Islet of Langerhans (tissue), 1 donor: ENCODE measurements around the gene AGO3.

ENCODE experiments used
- FAIRE-seq: peaks from one replicate; lab custom pipeline; 2011; peaks lifted over from hg19 to GRCh38; lab: Jason Lieb, UNC

The AGO3 gene

DNA sequence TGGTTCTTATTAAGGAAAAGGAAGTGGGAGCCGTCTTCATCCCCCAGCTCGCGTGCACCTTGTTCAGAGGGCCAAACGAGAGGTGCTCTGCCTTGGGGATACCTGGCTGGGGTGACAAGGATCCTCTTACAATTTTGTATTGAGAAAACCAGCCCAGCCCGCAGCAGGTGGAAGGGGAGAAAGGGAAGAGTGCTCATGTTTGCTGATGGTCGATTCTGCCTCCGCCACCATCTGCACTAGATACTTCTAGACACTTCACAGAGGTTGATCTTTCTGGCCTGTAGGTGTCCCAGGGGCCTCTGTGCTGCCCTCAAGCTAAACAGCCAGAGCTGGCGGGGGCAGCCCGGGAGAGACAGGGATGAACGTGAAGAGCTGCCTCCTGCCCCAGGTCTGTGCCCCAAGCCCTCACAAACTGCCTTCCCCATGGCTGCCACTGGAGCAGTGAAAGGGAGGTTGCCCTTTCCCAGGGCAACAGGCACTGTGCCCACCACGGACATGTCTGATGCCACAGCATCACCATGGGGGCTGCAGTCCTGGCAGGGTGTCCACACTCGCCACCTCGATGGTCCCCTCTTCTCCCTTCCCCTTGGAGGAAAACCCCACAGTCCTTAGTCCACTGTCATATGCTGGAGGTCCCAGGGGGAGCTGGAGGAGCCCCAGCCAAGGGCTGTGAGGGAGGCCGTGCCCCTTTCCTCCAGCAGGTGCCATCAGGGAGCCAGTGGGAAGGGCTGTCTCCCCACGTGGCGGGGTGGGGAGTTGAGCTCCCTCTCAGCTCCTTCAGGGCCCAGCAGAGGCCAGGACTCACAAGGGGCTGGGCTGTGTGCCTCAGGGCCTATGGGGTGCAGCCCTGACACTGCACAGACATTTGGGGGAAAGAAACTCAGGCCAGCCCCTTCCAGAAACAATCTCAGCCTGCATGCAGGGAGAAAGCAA is 165.9 kb downstream of the AGO3 start:
- no peak for FAIRE-seq

DNA sequence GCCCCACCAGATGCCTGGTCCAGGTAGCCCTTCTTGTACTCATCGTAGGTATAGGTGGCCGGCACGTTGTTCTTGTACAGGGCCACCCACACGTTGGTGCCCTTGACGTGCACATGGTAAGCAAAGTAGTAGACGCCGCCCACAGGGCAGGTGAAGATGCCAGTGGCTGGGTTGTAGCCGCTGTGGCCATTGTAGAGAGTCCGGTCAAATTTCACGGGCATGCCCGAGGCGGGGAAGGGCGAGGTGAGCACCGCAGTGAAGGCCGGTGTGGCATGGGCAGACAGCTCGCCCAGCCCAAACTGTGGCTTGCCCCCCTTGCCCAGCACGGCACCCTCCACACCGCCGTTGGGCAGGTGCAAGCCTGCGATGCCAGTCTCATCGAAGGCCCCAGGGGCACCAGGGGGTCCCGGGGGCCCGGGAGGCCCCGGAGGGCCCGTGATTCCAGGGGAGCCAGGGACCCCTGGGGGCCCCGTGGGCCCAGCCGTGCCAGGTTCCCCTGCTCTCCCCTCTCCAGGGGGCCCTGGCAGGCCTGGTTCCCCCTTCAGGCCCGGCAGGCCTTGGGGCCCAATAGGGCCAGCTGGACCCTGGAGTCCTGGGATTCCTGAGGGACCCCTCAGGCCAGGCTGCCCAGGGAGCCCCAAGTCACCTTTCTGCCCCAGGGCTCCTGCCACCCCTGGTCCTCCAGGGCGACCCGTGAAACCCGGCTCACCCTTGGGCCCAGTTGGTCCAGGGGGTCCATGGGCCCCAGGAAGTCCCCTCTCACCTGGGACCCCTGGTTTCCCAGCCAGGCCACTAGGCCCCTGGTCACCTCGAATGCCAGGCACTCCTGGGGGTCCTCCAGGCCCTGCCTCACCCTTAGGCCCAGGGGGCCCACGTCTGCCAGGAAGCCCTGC is 167.0 kb downstream of the AGO3 start:
- FAIRE-seq: no peak

DNA sequence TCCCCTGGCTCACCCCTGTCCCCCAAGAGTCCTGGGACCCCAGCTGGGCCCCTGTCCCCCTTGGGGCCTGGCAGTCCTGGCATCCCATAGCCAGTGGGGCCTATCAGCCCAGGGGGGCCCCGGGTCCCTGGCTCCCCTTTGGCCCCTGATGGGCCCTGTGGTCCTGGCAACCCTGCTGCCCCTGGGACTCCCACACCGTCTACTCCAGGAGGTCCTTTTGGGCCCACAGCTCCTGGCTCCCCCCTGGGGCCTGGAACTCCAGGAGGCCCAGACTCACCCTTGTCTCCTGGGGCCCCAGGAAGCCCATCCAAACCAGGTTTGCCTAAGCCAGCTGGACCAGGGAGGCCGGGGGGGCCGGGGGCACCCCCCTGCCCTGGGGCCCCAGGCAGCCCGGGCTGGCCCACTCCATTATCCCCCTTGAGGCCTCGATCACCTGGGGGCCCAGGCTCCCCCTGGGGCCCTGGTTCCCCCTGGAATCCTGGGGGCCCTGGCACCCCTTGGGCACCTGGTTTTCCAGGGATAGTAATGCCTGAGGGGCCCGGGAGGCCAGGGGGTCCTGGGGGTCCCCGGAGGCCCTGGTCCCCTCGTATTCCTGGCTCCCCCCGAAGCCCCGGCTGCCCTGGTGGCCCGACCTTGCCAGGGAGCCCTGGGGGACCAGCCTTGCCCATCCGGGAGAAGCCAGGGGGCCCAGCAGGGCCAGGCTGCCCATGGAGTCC is 167.9 kb downstream of the AGO3 start:
- no peak for FAIRE-seq

DNA sequence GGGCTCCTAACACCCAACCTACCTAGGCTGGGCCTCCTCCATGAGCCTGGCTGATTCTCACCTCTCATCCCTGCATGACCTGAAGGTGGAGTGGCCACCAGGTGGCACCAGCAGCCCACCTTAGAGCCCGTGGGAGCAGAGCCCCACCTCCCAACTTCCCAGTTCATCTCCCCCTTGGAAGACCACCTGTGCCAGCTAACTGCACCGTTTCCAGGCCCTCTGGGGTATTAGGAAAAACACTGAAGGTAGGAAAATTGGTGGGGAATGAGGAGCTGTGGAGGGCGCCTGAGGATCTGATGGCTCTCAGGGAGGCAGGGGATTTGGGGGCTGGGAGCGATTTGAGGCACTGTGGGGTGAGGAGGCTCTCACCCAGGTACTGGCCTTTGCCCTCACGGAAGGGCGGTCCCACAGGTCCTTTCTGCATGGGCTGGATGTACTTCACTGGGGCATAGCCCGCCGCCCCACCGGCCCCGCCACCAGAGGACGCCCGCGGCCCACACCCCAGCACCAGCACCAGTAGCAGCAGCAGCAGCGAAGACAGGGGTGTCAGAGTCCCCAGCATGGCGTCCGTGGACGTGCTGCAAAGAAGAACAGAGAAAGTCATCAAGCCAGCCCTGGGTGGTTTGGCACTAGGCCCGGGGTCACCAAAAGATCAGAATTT is 168.9 kb downstream of the AGO3 start:
- FAIRE-seq: no peak

DNA sequence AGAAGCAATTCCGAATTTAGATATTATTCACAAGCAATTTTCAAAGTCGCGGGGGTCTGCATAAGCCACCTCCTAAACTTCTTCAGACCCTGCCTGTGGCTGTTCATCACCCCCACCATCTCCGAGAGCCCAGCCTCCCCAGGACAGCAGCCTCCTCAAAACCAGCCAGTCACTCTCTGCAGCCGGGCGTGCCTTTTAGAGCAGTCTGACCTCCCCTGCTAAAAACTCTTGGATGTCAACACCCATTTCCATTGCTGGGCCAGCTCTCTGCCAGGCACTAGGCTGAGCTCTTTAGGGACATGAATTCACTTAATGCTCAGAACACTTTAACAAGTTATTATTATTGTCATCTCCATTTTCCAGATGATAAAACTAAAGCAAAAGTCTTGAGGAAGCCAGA is 169.5 kb downstream of the AGO3 start:
- no peak for FAIRE-seq

- FAIRE-seq: no peak
Observed at GRCh38 chr1:36101546-36101945, 170.6 kb downstream of the AGO3 start.

DNA sequence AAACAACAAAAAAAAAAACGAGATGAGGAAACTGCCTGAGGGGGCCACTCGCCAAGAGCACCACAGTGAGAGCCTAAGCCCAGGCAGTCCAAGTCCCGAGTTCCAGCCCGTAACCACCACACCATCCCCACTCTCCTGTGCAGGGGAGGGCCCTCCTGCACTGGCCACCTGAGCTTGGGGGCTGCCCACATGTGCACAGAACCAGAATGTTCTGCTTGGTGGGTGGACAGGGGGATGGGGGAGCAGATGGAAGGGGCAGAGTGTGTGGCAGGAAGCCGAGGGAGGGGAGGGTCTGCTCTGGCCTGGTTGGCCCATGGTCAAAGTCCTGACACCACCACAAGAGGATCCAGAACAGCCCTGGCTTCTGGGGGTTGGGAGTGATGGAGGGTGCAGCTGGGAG is 175.4 kb downstream of the AGO3 start:
- no peak for FAIRE-seq

GRCh38 chr1:36107394-36107793 is 176.5 kb downstream of the AGO3 start:
- FAIRE-seq: no peak

DNA sequence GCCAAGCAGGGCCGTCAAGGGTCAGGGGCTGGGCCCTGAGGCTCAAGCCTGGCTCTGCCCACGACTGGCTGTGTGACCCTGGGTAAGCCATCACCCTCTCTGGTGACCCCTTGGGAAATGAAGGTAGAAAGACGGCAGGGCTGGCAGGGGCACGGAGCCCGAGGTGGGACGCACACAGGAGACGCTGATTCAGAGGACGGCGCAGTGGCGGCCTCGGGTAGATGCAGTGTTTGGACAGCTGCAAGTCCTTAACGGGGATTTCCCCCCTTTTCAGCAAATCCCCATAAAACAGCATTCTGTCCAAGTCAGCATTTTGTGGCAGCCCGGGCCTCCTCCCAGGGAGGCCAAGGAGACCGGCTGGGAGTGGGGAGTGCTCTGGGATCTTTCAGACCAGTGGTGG is 177.4 kb downstream of the AGO3 start:
- no peak for FAIRE-seq

DNA sequence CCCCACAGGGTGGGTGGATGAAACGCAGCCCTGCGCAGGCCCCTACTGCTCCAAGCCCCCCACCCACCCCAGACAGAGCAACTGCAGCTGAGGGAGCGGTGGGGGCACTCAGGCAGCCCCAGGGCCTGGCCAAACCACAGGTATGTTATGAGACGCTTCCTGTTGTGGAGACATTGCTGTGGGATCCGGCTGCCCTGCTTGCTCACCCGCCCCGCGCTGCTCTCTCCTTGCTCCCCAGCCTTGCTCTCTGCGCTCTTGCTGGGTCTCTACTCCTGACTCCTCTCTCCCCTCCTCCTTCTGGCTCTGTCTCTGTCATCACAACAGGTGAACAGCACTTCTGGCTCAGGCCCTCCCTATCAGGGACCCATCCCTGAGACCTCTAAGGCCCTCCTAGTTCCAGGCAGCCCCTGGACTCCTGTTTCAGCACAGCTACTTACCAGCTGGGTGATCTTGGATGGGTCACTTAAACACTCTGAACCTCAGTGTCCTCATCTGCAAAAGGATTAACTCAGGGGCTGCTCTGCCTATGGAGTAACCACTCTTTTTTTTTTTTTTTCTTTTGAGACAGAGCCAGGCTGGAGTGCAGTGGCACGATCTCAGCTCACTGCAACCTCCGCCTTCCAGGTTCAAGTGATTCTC is 178.3 kb downstream of the AGO3 start:
- no peak for FAIRE-seq

- FAIRE-seq: no peak
Observed at GRCh38 chr1:36111151-36111550, 180.2 kb downstream of the AGO3 start.

DNA sequence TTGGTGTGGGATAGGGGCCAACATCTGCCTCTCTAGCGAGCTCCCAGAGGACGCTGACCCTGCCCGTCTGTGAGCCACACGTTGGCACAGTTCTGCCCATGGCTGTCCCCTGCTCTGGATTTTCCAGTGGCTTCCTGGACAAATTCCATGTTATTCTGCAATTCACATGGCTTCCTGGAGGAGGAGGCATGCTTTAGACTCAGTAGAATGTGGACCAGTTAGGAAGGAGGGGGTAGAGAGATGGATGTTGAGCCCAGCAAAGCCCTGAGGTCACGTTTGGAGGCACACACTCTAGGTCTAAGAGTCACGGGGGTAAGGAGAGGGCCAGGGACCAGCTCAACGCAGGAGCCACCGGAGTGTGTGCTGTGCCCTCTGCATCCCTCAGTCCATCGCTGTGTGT is 181.9 kb downstream of the AGO3 start:
- no peak for FAIRE-seq

GRCh38 chr1:36114371-36114770 is 183.5 kb downstream of the AGO3 start:
- no peak for FAIRE-seq

DNA sequence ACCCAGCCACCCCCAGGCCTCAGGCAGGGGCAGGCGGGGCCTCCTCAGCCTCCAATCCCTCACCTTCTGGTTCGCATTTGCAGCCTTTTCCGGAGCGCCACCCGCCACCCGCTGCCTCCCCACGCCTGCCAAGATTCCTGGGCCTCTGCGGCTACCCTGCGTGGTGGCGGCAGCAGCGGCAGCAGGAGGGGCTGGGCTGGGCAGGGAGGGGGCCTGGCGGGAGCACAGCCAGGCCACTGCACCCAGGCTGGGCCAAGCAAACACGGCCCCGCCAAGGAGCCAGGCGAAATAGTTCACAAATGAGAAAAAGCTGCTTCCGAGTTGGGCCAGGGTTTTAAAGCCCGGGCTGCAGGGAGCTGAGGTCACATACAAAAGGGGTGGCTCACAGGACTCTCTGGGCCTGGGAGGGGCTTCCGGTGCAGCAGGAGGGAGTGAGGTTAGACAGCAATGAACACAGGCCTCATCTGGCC is 184.3 kb downstream of the AGO3 start:
- no peak for FAIRE-seq

- no peak for FAIRE-seq
Observed at GRCh38 chr1:36115931-36116330, 185.0 kb downstream of the AGO3 start.

- FAIRE-seq: no peak
Observed at GRCh38 chr1:36116901-36117300, 186.0 kb downstream of the AGO3 start.

DNA sequence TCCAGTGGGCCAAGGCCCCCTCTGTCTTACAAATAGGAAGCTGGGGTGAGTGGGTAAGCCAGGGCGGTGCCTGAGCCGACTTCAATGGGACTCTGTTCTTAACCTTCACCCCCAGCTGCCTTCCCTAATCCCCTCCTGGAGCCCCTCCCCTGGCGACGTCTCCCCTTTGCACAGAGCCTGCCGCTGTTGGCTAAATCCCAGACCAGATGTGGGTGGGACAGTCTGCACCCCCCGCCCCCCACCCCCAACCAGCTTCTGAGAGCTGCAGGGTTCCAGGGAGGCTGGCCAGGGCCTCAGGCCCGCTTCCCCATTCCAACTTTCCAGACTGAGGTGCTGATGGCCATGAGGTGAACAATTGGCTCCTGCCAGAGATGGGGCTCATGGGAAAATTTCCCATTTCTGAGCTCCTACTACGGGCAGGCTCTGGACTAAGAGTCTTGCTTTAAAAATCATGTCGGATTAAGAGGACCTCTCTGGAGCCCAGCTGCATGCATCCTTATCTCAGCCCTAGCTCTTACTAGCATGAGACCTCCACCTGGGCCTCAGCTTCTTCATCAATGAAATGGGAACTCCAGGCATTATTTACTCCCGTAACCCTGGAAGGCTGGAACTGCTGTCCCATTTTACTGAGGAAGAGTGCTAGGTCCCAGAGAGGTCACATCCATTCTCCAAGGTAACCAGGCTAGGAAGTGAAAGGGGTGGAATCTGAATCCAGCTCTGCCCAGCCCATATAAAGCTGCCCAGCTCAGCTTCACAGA is 187.7 kb downstream of the AGO3 start:
- no peak for FAIRE-seq

GRCh38 chr1:36119456-36119855 is 188.6 kb downstream of the AGO3 start:
- no peak for FAIRE-seq
